ENCODE data around the gene ANKRD26. TPM values are rescaled to one million over a fixed set of nuclear protein-coding genes. Genes with fewer than 3 reads are reported as not detected.
"Not testable (repeated sequence)": the region's sequence is repeated elsewhere in the genome, so short reads cannot be mapped to it uniquely, and the experiment has no call there.

ANKRD26 gene
- total RNA-seq, 1 donor from 2014 or later = 2.4 TPM

DNA sequence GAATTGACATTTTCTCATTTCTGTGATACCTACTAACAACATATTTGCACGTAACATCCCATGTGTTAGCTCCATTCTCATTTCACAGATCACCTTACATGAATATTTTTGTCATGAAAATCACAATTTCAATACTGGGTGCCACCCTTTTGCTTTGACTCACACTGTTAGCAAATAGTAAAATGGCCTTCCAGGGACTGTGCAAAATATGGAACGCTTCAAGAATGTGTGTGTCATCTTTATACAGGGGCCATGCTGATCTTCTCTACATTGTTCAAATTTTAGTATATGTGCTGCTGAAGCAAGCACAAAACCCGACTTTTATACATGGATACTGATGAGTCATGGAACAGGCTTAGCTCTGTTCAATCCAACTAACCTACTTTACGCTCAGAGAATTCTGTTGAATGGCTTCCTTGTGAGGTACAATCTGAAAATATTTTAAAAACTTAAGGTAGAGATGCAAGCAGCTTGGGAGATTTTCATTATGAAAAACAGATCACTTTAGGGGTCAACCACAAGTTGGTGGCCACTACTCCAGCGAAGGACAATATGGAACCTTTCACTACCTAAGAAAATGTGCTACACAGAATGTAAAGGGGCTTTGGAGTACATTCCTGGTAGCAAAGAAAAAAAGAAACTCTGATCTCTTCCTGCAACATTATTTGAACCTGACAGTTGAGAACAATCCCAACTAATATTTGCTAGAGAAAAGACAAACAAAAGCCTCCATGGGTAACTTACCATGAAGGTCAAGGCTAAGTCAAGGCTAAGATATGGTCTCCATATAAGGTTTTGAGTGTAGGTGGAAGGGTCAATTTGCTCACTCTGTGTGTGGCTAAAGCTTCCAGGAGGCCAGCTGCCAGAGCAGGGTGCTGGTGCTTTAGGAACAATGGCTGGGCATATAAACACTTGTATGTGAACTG lies 11.9 kb downstream of the ANKRD26 start:
- DNase-seq (ENCODE audit: low spot score in 2 of 2) = no peak
- H3K4me1 ChIP-seq = no peaks in the 10 kb centered on the region
- H3K27ac ChIP-seq = no peak overlapping the region
- no peak for TF ChIP-seq CTCF (IDR thresholded peaks at IDR 0.05)
- H3K4me3 ChIP-seq = no peak overlapping the region
- no peaks in the 10 kb centered on the region for H3K27me3 ChIP-seq
- peaks cover 14 to 31% of the 10 kb centered on the region in 2 donors for H3K36me3 ChIP-seq
- intact Hi-C loops (cut with DNase I) = no loop called here
- H3K9me3 ChIP-seq = no peaks in the 10 kb centered on the region

GRCh38 chr10:27072436-27073114 lies 27.7 kb downstream of the ANKRD26 start:
- H3K27me3 ChIP-seq = no peaks in the 10 kb centered on the region
- no peak overlapping the region for H3K4me3 ChIP-seq
- H3K36me3 ChIP-seq = peaks cover 19 to 70% of the 10 kb centered on the region in 2 donors
- no peak for DNase-seq (ENCODE audit: low spot score in 2 of 2)
- no peaks in the 10 kb centered on the region for H3K9me3 ChIP-seq
- H3K27ac ChIP-seq = no peak overlapping the region
- H3K4me1 ChIP-seq = no peaks in the 10 kb centered on the region
- TF ChIP-seq CTCF (IDR thresholded peaks at IDR 0.05) = no peak
- intact Hi-C loops (cut with DNase I) = no loop called here

DNA sequence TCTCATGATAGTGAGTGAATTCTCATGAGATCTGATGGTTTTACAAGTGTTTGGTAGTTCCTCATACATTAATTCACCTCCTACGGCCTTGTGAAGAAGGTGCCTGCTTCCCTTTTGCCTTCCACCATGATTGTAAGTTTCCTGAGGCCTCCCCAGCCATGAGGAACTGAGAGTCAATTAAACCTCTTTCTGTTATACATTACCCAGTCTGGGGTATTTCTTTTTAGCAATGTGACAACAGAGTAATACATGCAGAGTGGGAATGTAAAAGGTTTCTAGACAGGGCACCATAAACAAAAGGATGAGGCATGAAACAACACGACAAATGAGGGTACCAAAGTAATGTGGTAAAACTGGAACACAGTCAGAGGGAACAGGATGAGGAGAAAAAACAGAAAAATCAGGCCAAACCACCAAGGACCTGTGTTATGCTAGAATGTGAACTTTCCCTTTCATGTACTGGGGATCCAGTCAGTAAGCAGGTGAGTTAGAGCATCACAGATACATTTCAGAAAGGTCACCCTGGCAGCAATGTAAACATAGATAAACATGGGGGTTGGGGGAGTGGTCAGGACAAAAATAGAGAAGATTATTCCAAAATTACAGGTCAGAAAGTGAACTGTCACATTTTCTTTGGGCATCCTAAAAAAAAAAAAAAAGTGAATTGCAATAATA lies 31.9 kb downstream of the ANKRD26 start:
- Histone ChIP-seq H3K27me3 (no peaks in the 10 kb centered on the region), H3K4me3 (no peak overlapping the region), H3K4me1 (no peaks in the 10 kb centered on the region), H3K27ac (no peak overlapping the region), H3K9me3 (no peaks in the 10 kb centered on the region), H3K36me3 (peaks cover under 1 to 34% of the 10 kb centered on the region in 2 donors)
- intact Hi-C loops (cut with DNase I) = no loop called here
- DNase-seq (ENCODE audit: low spot score in 2 of 2) = no peak
- TF ChIP-seq CTCF (IDR thresholded peaks at IDR 0.05) = no peak

- intact Hi-C loops (cut with DNase I) = no loop called here
- Histone ChIP-seq H3K4me1 (no peaks in the 10 kb centered on the region), H3K27me3 (no peaks in the 10 kb centered on the region), H3K9me3 (no peaks in the 10 kb centered on the region), H3K27ac (no peak overlapping the region), H3K36me3 (peaks cover 0 to 31% of the 10 kb centered on the region in 2 donors), H3K4me3 (no peak overlapping the region)
- no peak for DNase-seq (ENCODE audit: low spot score in 2 of 2)
- TF ChIP-seq CTCF (IDR thresholded peaks at IDR 0.05) = no peak
These were observed 35.2 kb downstream of the ANKRD26 start for GRCh38 chr10:27065084-27065483.

DNA sequence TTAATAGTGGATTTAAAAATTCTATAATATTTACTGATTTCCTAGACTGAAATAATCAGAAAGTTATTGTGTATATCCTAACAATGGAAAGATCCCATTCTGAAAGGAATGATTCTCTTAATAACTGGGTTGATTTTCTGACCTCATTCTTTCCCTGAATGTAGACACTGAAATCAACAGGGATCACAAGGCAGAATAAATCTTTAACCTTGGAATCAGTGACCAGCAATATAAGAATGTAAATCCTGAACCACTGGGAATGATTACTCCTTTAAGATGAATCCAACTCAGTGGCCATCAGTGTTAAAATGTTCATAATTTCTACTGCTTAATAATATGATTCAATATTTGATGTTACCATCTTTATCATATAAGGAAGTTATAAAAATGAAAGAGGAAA lies 47.6 kb downstream of the ANKRD26 start:
- intact Hi-C loops (cut with DNase I) = no loop called here
- no peak for TF ChIP-seq CTCF (IDR thresholded peaks at IDR 0.05)
- no peaks in the 10 kb centered on the region for H3K9me3 ChIP-seq
- H3K27me3 ChIP-seq = no peaks in the 10 kb centered on the region
- H3K27ac ChIP-seq = no peak overlapping the region
- no peak for DNase-seq (ENCODE audit: low spot score in 2 of 2)
- no peak overlapping the region for H3K4me3 ChIP-seq
- H3K4me1 ChIP-seq = no peaks in the 10 kb centered on the region
- peaks cover 0 to 32% of the 10 kb centered on the region in 2 donors for H3K36me3 ChIP-seq

DNA sequence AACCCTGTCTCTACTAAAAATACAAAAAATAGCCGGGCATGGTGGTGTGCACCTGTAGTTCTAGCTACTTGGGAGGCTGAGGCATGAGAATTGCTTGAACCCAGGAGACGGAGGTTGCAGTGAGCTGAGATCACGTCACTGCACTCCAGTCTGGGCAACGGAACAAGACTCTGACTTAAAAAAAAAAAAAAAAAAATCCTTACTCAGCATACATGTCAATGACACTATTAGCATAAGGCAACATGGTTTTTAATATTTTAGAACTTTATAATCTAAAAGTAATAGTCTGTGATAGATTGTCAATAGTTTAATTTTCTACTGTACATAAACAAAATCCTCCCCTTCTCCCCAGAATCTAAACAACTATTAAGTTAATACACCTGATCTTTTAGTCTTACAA lies 55.0 kb downstream of the ANKRD26 start:
- H3K27me3 ChIP-seq; intact Hi-C loops (cut with DNase I); H3K9me3 ChIP-seq; DNase-seq (ENCODE audit: low spot score in 2 of 2); H3K27ac ChIP-seq; H3K4me3 ChIP-seq; H3K4me1 ChIP-seq: not testable (repeated sequence)
- H3K36me3 ChIP-seq = peaks cover 4 to 27% of the 10 kb centered on the region in 2 donors

Measured in ascending aorta (tissue), 2 donors.